Esophagus squamous epithelium (tissue), 5 donors: Measurements from ENCODE around the gene TIPARP. TPM values are rescaled to one million over a fixed set of nuclear protein-coding genes. Genes with fewer than 3 reads are reported as not detected.

Experiments
- DNase-seq: peaks from one replicate; lab custom pipeline; 2025; lab: John Stamatoyannopoulos, UW
- H3K27ac ChIP-seq, 4 donors: fragments of 200-600 bp; sonication (generic); one replicate each; pipeline ENCODE4 v1.5.1; 2016 to 2019; ENCODE audit warnings: mild to moderate bottlenecking in 1 of 4
- H3K27me3 ChIP-seq, 4 donors: fragments of 200-600 bp; sonication (generic); 1 replicate in 3 of 4; 2 replicates in 1 of 4; pipeline versions ENCODE4 v1.5.1 to v1.6.0; 2017 to 2021; ENCODE audit warnings: antibody characterized with exemption in 1 of 4
- H3K36me3 ChIP-seq, 3 donors: fragments of 200-600 bp; sonication (generic); one replicate each; pipeline ENCODE4 v1.5.1; 2016 to 2019
- H3K4me1 ChIP-seq, 3 donors: fragments of 200-600 bp; sonication (generic); one replicate each; pipeline ENCODE4 v1.5.1; 2017 to 2019
- H3K4me3 ChIP-seq, 4 donors: fragments of 200-600 bp; sonication (generic); 1 replicate in 3 of 4; 2 replicates in 1 of 4; pipeline ENCODE4 v1.5.1; 2016 to 2019; ENCODE audit warnings: mild to moderate bottlenecking in 2 of 4, moderate library complexity in 1 of 4
- H3K9me3 ChIP-seq, 3 donors: fragments of 200-600 bp; sonication (generic); one replicate each; pipeline ENCODE4 v1.5.1; 2016 to 2019
- CTCF ChIP-seq, 6 experiments: fragments of 450-650 bp in 4 of 6; fragments of 200-600 bp in 2 of 6; sonication (generic) in 2 of 6; IDR thresholded peaks; one replicate each; pipeline ENCODE4 v1.5.1; 2016 to 2019; ENCODE audit warnings: antibody characterized with exemption in 6 of 6, mild to moderate bottlenecking in 4 of 6, moderate library complexity in 4 of 6
- POLR2A ChIP-seq, 4 donors: fragments of 450-650 bp; IDR thresholded peaks; one replicate each; pipeline ENCODE4 v1.6.1; 2017; ENCODE audit warnings: antibody characterized with exemption in 4 of 4, mild to moderate bottlenecking in 4 of 4, moderate library complexity in 3 of 4
- WGBS, 2 donors: methylation state at CpG; one replicate each; pipeline ENCODE4 v1.1.5; 2018; 5-methylcytosine and 5-hydroxymethylcytosine counted together
- intact Hi-C: fragments of 100-400 bp; cut with DNase I; formaldehyde crosslinking; loops from one replicate; pipeline ENCODE4 v1.15.0; 2022
- total RNA-seq, 4 donors: library from RNA; depleted of rRNA; stranded (reverse); fragments of >200 nt; gene quantifications; one replicate each; pipeline ENCODE4 v1.1.0, GENCODE V29; 2016
- donor health status: DM: yes; HTN: yes; CAD: no.

Gene TIPARP
- total RNA-seq, 4 donors from 2014 or later = 28.0 to 40.4 (median 38.0) TPM

GRCh38 chr3:156723182-156723619 lies 48.8 kb downstream of the TIPARP start:
- TF ChIP-seq CTCF (IDR thresholded peaks at IDR 0.05) = no peak
- no peak for TF ChIP-seq POLR2A (IDR thresholded peaks at IDR 0.05)
- H3K9me3 ChIP-seq = no peaks in the 10 kb centered on the region
- DNase-seq = no peak
- no peaks in the 10 kb centered on the region for H3K36me3 ChIP-seq
- H3K27me3 ChIP-seq = no peaks in the 10 kb centered on the region
- H3K4me3 ChIP-seq = no peak overlapping the region
- intact Hi-C loops = no loop called here
- H3K4me1 ChIP-seq = peaks cover 0 to 18% (median 0%) of the 10 kb centered on the region in 3 donors
- 88 to 100% methylated on average over 1 of the region's 2 CpGs for WGBS, 2 donors
- H3K27ac ChIP-seq = no peak overlapping the region

GRCh38 chr3:156725682-156726081 lies 51.3 kb downstream of the TIPARP start:
- 23 to 32% methylated on average over 4 of the region's 4 CpGs for WGBS, 2 donors

GRCh38 chr3:156726456-156726855 lies 52.1 kb downstream of the TIPARP start:
- Histone ChIP-seq H3K9me3 (no peaks in the 10 kb centered on the region), H3K4me1 (peaks cover 0 to 27% (median 2%) of the 10 kb centered on the region in 3 donors), H3K4me3 (no peak overlapping the region), H3K27ac (peak overlapping the region in 3 of 4 donors; percentile 67 to 87 (median 70)), H3K36me3 (no peaks in the 10 kb centered on the region), H3K27me3 (no peaks in the 10 kb centered on the region)
- no peak for DNase-seq
- 36 to 79% methylated on average over 1 of the region's 1 CpG for WGBS, 2 donors
- intact Hi-C loops = no loop called here
- TF ChIP-seq CTCF (IDR thresholded peaks at IDR 0.05) (no peak), POLR2A (IDR thresholded peaks at IDR 0.05) (no peak)

More at GRCh38 chr3:156725682-156726081, 51.3 kb downstream of the TIPARP start:
- Histone ChIP-seq H3K36me3 (no peaks in the 10 kb centered on the region), H3K27me3 (no peaks in the 10 kb centered on the region), H3K4me3 (no peak overlapping the region), H3K9me3 (no peaks in the 10 kb centered on the region), H3K27ac (peak overlapping the region in 3 of 4 donors; percentile 70 to 87 (median 74)), H3K4me1 (peaks cover 0 to 27% (median 2%) of the 10 kb centered on the region in 3 donors)
- intact Hi-C loops = no loop called here
- no peak for TF ChIP-seq POLR2A (IDR thresholded peaks at IDR 0.05)
- peak in 1 of 6 experiments; percentile 3 for TF ChIP-seq CTCF (IDR thresholded peaks at IDR 0.05)
- no peak for DNase-seq

- Histone ChIP-seq H3K27ac (peak overlapping the region in 2 of 4 donors; percentile 67 to 87), H3K4me1 (peaks cover 0 to 27% (median 2%) of the 10 kb centered on the region in 3 donors), H3K9me3 (no peaks in the 10 kb centered on the region), H3K27me3 (no peaks in the 10 kb centered on the region), H3K4me3 (no peak overlapping the region), H3K36me3 (no peaks in the 10 kb centered on the region)
- WGBS, 2 donors = 77 to 91% methylated on average over 3 of the region's 3 CpGs
- TF ChIP-seq POLR2A (IDR thresholded peaks at IDR 0.05) (no peak), CTCF (IDR thresholded peaks at IDR 0.05) (no peak)
- no peak for DNase-seq
- intact Hi-C loops = no loop called here
These were observed 53.3 kb downstream of the TIPARP start for GRCh38 chr3:156727519-156728205.

- Histone ChIP-seq H3K27ac (no peak overlapping the region), H3K9me3 (no peaks in the 10 kb centered on the region), H3K4me3 (no peak overlapping the region), H3K4me1 (peaks cover 0 to 27% (median 2%) of the 10 kb centered on the region in 3 donors), H3K27me3 (no peaks in the 10 kb centered on the region), H3K36me3 (no peaks in the 10 kb centered on the region)
- intact Hi-C loops = no loop called here
- TF ChIP-seq CTCF (IDR thresholded peaks at IDR 0.05) = no peak
- no peak for TF ChIP-seq POLR2A (IDR thresholded peaks at IDR 0.05)
- WGBS, 2 donors = 44 to 58% methylated on average over 5 to 6 of the region's 7 CpGs
- DNase-seq = no peak
These were observed 54.0 kb downstream of the TIPARP start for GRCh38 chr3:156728267-156728985.
